Measurements from ENCODE around the gene LCLAT1.

DNA sequence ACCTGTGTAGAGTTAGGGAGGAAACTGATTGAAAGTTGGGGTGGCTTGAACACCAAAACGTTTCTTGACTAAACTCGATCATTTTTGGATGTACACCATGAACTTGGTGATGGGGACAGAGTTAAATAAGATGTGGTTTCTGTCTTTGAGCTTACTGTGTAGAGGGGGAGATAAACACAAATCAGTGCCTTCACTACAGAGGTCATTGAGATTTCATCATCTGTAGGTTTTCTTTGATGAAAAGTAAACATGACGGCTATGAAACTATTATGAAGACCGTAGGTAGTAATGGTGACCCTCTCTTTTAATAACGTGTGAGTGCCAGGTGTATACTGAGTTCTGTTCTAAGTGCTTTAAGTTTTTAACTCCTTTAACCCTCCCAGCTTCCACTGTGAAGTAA lies 6.5 kb downstream of the LCLAT1 start:
- TF ChIP-seq ZNF423 (tag by site-specific recombination; IDR thresholded peaks at IDR 0.05) = no peak
- TF ChIP-seq, protein P1, sequence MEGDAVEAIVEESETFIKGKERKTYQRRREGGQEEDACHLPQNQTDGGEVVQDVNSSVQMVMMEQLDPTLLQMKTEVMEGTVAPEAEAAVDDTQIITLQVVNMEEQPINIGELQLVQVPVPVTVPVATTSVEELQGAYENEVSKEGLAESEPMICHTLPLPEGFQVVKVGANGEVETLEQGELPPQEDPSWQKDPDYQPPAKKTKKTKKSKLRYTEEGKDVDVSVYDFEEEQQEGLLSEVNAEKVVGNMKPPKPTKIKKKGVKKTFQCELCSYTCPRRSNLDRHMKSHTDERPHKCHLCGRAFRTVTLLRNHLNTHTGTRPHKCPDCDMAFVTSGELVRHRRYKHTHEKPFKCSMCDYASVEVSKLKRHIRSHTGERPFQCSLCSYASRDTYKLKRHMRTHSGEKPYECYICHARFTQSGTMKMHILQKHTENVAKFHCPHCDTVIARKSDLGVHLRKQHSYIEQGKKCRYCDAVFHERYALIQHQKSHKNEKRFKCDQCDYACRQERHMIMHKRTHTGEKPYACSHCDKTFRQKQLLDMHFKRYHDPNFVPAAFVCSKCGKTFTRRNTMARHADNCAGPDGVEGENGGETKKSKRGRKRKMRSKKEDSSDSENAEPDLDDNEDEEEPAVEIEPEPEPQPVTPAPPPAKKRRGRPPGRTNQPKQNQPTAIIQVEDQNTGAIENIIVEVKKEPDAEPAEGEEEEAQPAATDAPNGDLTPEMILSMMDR (tag by site-specific recombination; IDR thresholded peaks at IDR 0.05) = no peak
- TF ChIP-seq OSR2 (tag by site-specific recombination; IDR thresholded peaks at IDR 0.05) = no peak
- TF ChIP-seq ZNF114 (tag by site-specific recombination; IDR thresholded peaks at IDR 0.05) = no peak
- TF ChIP-seq, protein P2, sequence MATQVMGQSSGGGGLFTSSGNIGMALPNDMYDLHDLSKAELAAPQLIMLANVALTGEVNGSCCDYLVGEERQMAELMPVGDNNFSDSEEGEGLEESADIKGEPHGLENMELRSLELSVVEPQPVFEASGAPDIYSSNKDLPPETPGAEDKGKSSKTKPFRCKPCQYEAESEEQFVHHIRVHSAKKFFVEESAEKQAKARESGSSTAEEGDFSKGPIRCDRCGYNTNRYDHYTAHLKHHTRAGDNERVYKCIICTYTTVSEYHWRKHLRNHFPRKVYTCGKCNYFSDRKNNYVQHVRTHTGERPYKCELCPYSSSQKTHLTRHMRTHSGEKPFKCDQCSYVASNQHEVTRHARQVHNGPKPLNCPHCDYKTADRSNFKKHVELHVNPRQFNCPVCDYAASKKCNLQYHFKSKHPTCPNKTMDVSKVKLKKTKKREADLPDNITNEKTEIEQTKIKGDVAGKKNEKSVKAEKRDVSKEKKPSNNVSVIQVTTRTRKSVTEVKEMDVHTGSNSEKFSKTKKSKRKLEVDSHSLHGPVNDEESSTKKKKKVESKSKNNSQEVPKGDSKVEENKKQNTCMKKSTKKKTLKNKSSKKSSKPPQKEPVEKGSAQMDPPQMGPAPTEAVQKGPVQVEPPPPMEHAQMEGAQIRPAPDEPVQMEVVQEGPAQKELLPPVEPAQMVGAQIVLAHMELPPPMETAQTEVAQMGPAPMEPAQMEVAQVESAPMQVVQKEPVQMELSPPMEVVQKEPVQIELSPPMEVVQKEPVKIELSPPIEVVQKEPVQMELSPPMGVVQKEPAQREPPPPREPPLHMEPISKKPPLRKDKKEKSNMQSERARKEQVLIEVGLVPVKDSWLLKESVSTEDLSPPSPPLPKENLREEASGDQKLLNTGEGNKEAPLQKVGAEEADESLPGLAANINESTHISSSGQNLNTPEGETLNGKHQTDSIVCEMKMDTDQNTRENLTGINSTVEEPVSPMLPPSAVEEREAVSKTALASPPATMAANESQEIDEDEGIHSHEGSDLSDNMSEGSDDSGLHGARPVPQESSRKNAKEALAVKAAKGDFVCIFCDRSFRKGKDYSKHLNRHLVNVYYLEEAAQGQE (tag by site-specific recombination; IDR thresholded peaks at IDR 0.05) = no peak
- TF ChIP-seq ZNF76 (tag by site-specific recombination; IDR thresholded peaks at IDR 0.05; ENCODE audit: borderline replicate concordance, low read depth) = no peak
- no peak for TF ChIP-seq YY1 (tag by site-specific recombination; IDR thresholded peaks at IDR 0.05)
- no peak for TF ChIP-seq ZNF792 (tag by site-specific recombination; IDR thresholded peaks at IDR 0.05)

Measured in HEK293 (cell line).